LoVo (cell line): ENCODE results near the gene SWSAP1.
"Not testable (repeated sequence)": the region's sequence is repeated elsewhere in the genome, so short reads cannot be mapped to it uniquely, and the experiment has no call there.

Source experiments
- DNase-seq: peaks from one replicate; pipeline ENCODE4 v3.0.0-alpha.2; 2016; ENCODE audit warnings: low spot score

Gene SWSAP1

DNA sequence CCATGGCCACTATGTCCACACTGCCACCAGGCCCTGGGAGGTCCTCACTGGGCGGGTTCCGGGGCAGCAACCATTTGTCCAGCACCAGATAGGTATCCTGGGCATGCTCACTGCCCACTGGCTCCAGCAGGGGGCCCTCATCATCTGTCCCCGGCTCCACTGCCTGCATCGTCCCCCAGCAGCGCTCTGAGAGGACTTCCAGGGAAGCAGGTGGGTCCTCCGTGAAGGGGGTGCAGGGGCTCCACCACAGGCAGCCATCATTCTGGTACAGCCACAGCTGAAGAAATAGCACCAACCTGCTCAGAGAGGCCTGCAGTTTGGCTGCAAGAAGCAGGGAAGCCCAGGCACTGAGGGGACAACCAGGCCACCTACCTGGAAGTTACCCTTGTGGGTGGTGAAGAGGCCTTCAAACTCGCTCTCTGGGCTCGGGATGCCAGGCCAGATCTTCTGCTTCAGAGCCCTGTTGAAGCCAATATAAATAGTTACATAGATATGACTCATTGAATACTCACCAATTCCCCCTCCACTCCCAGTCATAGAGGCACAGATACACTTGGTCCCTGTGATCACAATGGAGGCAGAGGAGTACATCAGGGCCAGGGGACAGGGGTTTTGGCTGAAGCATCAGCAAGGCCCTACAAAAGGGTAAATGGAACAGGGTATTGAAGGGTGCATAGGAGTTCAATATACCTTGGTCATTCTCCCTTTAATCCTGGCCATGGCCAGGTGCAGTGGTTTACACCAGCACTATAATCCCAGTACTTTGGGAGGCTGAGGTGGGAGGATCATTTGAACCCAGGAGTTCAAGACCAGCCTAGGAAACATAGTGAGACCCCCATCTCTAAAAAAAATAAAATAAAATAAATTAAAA lies 4.1 kb downstream of the SWSAP1 start:
- peak; percentile 41 for DNase-seq

GRCh38 chr19:11379269-11379845 lies 4.9 kb downstream of the SWSAP1 start:
- not testable (repeated sequence) for DNase-seq

GRCh38 chr19:11379857-11380350 lies 5.4 kb downstream of the SWSAP1 start:
- DNase-seq = no peak

- peak; percentile 98 for DNase-seq
Observed at GRCh38 chr19:11380653-11381537, 6.4 kb downstream of the SWSAP1 start.

GRCh38 chr19:11382898-11383705 lies 8.6 kb downstream of the SWSAP1 start:
- DNase-seq = no peak

DNA sequence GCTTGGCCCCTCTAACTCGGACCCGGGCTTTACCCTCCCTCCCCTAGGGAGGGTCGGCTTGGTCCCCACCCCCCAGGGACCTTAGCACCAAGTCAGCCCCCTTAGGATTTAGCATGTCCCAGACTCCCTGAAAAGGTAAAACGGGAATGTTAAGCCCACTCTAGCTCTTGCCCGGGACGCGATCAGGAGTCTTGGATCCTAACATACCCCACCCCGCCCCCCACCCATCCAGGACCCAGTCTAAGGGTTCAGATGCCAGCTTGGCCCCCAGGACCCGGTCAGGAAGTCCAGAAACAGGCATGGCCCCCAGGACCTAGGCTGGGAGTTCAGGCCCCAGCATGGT lies 9.2 kb downstream of the SWSAP1 start:
- no peak for DNase-seq

DNA sequence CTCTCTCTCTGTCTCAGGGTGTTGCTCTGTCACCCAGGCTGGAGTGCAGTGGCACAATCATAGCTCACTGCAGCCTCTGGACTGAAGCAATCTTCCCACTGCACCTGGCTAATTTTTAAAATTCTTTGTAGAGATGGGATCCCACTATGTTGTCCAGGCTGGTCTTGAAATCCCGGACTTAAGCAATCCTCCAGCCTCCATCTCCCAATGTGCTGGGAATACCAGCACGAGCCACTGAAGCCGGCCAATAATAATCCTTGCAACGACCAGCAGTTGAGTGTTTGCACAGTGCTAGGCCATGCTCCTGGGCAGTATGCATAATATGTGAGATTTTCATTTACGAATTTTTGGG lies 10.3 kb downstream of the SWSAP1 start:
- DNase-seq = no peak

- DNase-seq = no peak
Observed at GRCh38 chr19:11387162-11388034, 12.9 kb downstream of the SWSAP1 start.

- no peak for DNase-seq
Observed at GRCh38 chr19:11390359-11390758, 15.9 kb downstream of the SWSAP1 start.

GRCh38 chr19:11390933-11391680 lies 16.6 kb downstream of the SWSAP1 start:
- DNase-seq = no peak

GRCh38 chr19:11397089-11397610 lies 22.7 kb downstream of the SWSAP1 start:
- no peak for DNase-seq

GRCh38 chr19:11399667-11400066 lies 25.2 kb downstream of the SWSAP1 start:
- DNase-seq = no peak

GRCh38 chr19:11400798-11401197 lies 26.3 kb downstream of the SWSAP1 start:
- DNase-seq = no peak

DNA sequence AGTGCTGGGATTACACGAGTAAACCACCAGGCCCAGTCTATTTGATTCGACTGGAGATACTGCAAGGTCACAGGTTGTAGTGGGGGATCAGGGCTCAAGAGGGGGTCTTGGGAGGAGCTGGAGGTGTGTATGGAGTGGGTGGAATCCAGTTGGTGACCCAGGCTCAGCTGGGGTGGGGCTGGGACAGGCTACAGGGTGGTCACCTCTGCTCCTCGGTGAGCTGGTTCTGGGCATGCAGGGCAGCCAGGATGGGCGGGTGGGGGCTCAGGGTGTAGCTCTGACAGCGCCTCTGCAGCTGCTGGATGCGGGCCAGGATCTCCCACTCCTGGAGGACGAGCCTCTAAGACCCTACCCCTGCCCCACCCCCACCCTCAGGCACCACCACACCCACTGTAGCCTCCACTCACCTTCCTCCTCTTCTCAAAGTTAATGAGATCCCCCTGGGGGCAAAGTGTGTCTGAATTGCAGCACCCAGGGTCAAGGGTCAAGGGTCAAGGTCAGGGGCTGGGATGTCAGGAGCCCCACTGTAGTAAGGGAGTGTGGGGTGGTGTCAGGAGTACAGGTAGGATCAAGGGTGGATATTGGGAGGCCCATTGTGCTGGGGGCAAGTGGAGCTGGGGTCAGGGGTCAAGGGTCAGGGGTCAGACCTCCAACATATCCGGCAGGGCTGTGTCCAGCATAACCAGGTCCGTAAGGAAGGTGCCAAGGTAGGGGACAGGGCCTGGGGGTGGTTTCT lies 27.5 kb downstream of the SWSAP1 start:
- DNase-seq = no peak

DNA sequence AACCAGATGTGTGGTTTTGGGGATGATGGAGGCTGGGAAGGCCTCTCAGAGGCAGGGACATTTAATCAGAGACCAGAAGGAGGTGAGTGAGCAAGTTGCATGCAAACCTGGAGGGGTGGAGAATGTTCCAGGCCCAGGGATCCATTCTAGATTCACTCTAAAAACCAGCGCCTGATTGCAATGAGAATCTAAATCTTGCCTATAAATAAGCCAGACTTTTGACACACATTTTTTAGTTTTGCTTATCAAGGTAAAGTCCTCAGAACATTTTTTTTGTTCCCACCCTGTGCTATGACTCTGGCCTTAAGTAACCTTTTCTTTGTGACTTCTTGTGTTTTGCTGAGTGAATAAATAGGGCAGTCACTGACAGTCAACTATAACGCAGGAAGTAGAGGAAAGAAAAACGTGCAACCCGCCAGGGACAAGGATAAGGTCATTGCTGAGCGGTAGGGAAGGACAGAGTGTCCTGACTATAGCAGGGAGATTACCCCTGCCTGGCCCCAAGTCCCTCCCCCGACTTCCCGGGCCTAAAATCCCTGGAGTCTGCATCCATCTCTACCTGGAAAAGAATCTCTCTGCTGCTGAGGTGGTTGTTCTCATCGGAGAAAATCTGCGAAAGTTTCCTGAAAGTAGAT lies 30.2 kb downstream of the SWSAP1 start:
- DNase-seq = no peak

DNA sequence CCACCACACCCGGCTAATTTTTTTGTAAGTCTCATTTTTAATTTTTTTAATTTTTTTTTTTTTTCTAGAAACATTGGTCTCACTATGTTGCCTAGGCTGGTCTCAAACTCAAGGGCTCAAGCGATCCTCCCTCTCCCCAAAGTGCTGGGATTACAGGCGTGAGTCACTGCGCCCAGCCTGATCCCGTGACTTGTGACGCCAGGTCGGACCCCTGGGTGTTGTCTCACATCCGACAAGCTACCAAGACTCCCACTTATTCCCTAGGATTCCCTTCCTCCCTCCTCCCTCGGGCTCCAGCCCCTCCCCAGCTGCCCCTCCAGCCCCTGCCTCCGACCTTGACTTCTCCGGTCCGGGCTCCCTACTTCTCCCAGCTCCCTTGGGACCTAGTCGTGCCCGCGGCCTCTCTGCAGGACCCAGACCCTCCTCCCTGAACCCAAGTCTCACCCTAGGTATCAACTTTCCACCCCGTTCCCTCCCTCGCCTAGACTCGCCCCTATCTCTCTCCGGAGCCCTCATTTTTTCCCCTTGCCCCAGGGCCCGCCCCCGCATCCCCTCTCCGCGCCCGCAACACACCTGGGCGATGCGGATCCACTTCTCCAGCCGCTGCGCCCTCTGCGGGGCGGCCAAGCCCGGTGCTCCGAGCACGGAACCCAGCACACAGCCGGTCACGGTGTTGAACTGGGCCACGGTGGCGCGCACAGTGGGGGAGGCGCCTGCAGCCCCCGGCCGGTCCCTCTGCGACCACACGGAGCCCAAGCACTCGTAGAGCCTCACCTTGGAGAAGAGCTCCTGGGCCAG lies 31.6 kb downstream of the SWSAP1 start:
- no peak for DNase-seq

DNA sequence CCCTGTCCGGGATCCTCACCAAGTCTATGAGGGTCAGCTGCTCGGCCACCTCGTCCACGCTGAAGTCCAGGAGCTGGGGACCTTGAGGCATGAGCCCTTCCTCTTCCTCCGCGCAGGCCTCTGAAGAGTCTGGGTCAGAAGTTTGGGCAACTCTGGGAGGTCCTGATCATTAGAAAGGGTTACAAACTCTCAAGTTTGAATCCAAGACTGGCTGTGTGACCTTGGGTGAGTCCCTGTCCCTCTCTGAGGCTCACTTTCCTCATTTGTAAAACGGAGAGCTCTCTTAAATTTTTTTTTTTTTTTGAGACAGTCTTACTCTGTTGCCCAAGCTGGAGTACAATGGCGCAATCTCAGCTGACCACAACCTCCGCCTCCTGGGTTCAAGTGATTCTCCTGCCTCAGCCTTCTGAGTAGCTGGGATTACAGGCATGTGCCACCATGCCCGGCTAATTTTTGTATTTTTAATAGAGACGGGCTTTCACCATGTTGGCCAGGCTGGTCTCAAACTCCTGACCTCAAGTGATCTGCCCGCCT lies 32.3 kb downstream of the SWSAP1 start:
- DNase-seq = not testable (repeated sequence)
